Body of pancreas (tissue), 4 donors: ENCODE data around the gene ARHGDIB. TPM values are rescaled to one million over a fixed set of nuclear protein-coding genes. Genes with fewer than 3 reads are reported as not detected.

Experiments
- ATAC-seq: fragments of 150-250 bp; one replicate; pipeline ENCODE4 v1.9.1; 2016
- DNase-seq, 4 donors: peaks; one replicate each; pipeline ENCODE4 v3.0.0-alpha.2; 2019
- H3K27ac ChIP-seq, 4 donors: fragments of 200-600 bp; sonication (generic); 1 replicate in 3 of 4; 2 replicates in 1 of 4; pipeline versions ENCODE4 v1.5.1 to v1.6.1; 2016 to 2019; ENCODE audit warnings: mild to moderate bottlenecking in 1 of 4, mixed read lengths in 1 of 4, moderate library complexity in 1 of 4
- H3K27me3 ChIP-seq, 2 donors: fragments of 200-600 bp; sonication (generic); one replicate each; pipeline ENCODE4 v1.6.0; 2016; ENCODE audit warnings: mild to moderate bottlenecking in 1 of 2
- H3K36me3 ChIP-seq, 2 donors: fragments of 200-600 bp; sonication (generic); replicated peaks in 1 of 2; 2 replicates each; pipeline ENCODE4 v1.5.1; 2016; ENCODE audit warnings: low read depth in 2 of 2; ENCODE audit not compliant: insufficient read depth in 1 of 2
- H3K4me1 ChIP-seq: fragments of 200-600 bp; sonication (generic); one replicate; pipeline ENCODE4 v1.6.0; 2016
- H3K4me3 ChIP-seq, 2 donors: fragments of 200-600 bp; sonication (generic); 1 replicate in 1 of 2; 2 replicates in 1 of 2; pipeline ENCODE4 v1.5.1; 2016 to 2019
- H3K9me3 ChIP-seq, 3 donors: fragments of 200-600 bp; sonication (generic); 1 replicate in 2 of 3; 2 replicates in 1 of 3; pipeline ENCODE4 v1.5.1; 2016
- CTCF ChIP-seq, 7 experiments: fragments of 450-650 bp in 4 of 7; fragments of 200-600 bp in 3 of 7; sonication (generic) in 3 of 7; IDR thresholded peaks; one replicate each; pipeline ENCODE4 v1.5.1; 2016 to 2019; ENCODE audit warnings: antibody characterized with exemption in 7 of 7
- POLR2A ChIP-seq, 3 donors: fragments of 450-650 bp; IDR thresholded peaks; one replicate each; pipeline ENCODE4 v1.6.1; 2016; ENCODE audit warnings: antibody characterized with exemption in 3 of 3, mild to moderate bottlenecking in 2 of 3
- WGBS, 2 donors: methylation state at CpG; one replicate each; pipeline ENCODE4 v1.1.5; 2017; 5-methylcytosine and 5-hydroxymethylcytosine counted together
- intact Hi-C: fragments of 100-400 bp; cut with DNase I; formaldehyde crosslinking; loops from one replicate; pipeline ENCODE4 v1.15.1; 2023
- total RNA-seq, 2 donors: library from RNA; depleted of rRNA; stranded (reverse); fragments of >200 nt; gene quantifications; one replicate each; pipeline ENCODE4 v1.1.0, GENCODE V29; 2016

Gene ARHGDIB
- total RNA-seq, 2 donors from 2014 or later = 19.8 to 36.6 TPM

GRCh38 chr12:14972816-14973215 is 11.4 kb upstream of the ARHGDIB start, which contains the start of gene PDE6H:
Gene PDE6H, plus strand, starts transcription at chr12:14973042. Its CDS starts 4,971 bp downstream, at chr12:14978013.
- intact Hi-C loops = no loop called here
- no peak within 1 kb of the TSS for H3K27ac ChIP-seq
- H3K36me3 ChIP-seq = no peaks in the 10 kb centered on the region
- DNase-seq (no peak), ATAC-seq (no peak)
- no peak within 1 kb of the TSS for H3K4me3 ChIP-seq
- H3K27me3 ChIP-seq = no peaks in the 10 kb centered on the region
- 81 to 82% methylated on average over 2 of the region's 2 CpGs for WGBS, 2 donors
- H3K9me3 ChIP-seq = no peaks in the 10 kb centered on the region
- TF ChIP-seq POLR2A (IDR thresholded peaks at IDR 0.05) = no peak
- TF ChIP-seq CTCF (IDR thresholded peaks at IDR 0.05) = no peak
- no peaks in the 10 kb centered on the region for H3K4me1 ChIP-seq

- TF ChIP-seq POLR2A (IDR thresholded peaks at IDR 0.05) (no peak), CTCF (IDR thresholded peaks at IDR 0.05) (no peak)
- Histone ChIP-seq H3K4me3 (no peak overlapping the region), H3K36me3 (no peaks in the 10 kb centered on the region), H3K27me3 (no peaks in the 10 kb centered on the region), H3K4me1 (no peaks in the 10 kb centered on the region), H3K27ac (no peak overlapping the region), H3K9me3 (no peaks in the 10 kb centered on the region)
- WGBS, 2 donors = 70% methylated on average over 4 of the region's 4 CpGs
- DNase-seq (no peak), ATAC-seq (no peak)
- intact Hi-C loops = no loop called here
Measured at GRCh38 chr12:14970473-14970872, 9.1 kb upstream of the ARHGDIB start.

DNA sequence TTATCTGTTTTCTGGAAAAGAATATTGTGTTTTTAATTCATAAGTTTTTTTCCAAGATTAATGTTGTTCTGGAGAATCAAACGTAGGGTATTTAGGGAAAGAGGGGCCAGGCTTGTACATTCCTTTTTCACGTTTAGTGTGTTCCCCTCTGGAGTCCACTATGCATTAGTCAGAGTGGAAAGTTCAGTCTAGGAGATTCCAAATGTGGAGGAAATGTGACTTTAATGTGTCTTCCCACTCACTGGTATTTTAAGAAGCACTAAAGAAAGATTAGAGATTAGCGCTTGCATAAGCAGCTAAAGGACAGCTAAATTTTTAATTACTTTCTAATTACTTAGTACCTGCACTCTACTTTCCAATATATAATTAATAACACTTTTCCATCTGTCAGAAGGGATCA is 7.1 kb upstream of the ARHGDIB start:
- H3K36me3 ChIP-seq = no peaks in the 10 kb centered on the region
- intact Hi-C loops = no loop called here
- WGBS, 2 donors = 79 to 81% methylated on average over 3 of the region's 3 CpGs
- no peaks in the 10 kb centered on the region for H3K27me3 ChIP-seq
- H3K27ac ChIP-seq = no peak overlapping the region
- ATAC-seq (no peak), DNase-seq (no peak)
- H3K4me3 ChIP-seq = no peak overlapping the region
- H3K9me3 ChIP-seq = no peaks in the 10 kb centered on the region
- TF ChIP-seq CTCF (IDR thresholded peaks at IDR 0.05) (no peak), POLR2A (IDR thresholded peaks at IDR 0.05) (no peak)
- no peaks in the 10 kb centered on the region for H3K4me1 ChIP-seq

GRCh38 chr12:14965221-14965620 is 3.8 kb upstream of the ARHGDIB start:
- ATAC-seq = no peak
- whole genome bisulfite sequencing, 2 donors = 87 to 94% methylated on average over 2 of the region's 2 CpGs

GRCh38 chr12:14964406-14964805 is 3.0 kb upstream of the ARHGDIB start:
- no peak overlapping the region for H3K4me3 ChIP-seq
- H3K36me3 ChIP-seq = no peaks in the 10 kb centered on the region
- H3K27ac ChIP-seq = no peak overlapping the region
- TF ChIP-seq CTCF (IDR thresholded peaks at IDR 0.05) (no peak), POLR2A (IDR thresholded peaks at IDR 0.05) (no peak)
- no peak for DNase-seq
- 47 to 60% methylated on average over 2 of the region's 2 CpGs for WGBS, 2 donors
- no peak for ATAC-seq
- intact Hi-C loops = no loop called here
- H3K27me3 ChIP-seq = no peaks in the 10 kb centered on the region
- peaks cover 6% of the 10 kb centered on the region for H3K4me1 ChIP-seq
- no peaks in the 10 kb centered on the region for H3K9me3 ChIP-seq

More at GRCh38 chr12:14965221-14965620, 3.8 kb upstream of the ARHGDIB start:
- H3K36me3 ChIP-seq = no peaks in the 10 kb centered on the region
- TF ChIP-seq POLR2A (IDR thresholded peaks at IDR 0.05) = no peak
- no peaks in the 10 kb centered on the region for H3K9me3 ChIP-seq
- DNase-seq = no peak
- H3K4me1 ChIP-seq = peaks cover 6% of the 10 kb centered on the region
- no peaks in the 10 kb centered on the region for H3K27me3 ChIP-seq
- intact Hi-C loops = no loop called here
- no peak overlapping the region for H3K27ac ChIP-seq
- no peak overlapping the region for H3K4me3 ChIP-seq
